ENCODE data around the gene SCUBE3. TPM values are rescaled to one million over a fixed set of nuclear protein-coding genes. Genes with fewer than 3 reads are reported as not detected.
A peak's percentile ranks its signal among the peaks of the same experiment; 100 is the strongest.

Gene SCUBE3
- total RNA-seq, result not detected
- polyA plus RNA-seq (2013, experiment 1 of 2), result 0.08 TPM
- polyA plus RNA-seq (2013, experiment 2 of 2), result 0.18 TPM
- total RNA-seq, result 0 to 0.54 (median 0) reads per million in 172 experiments

- no peak for ATAC-seq (ENCODE audit: poor library complexity)
- Mint-ChIP-seq H3K9me3 (no peaks in the 10 kb centered on the region), H3K36me3 (ENCODE audit: low read depth) (no peaks in the 10 kb centered on the region), H3K27me3 (peaks cover 85% of the 10 kb centered on the region), H3K4me3 (peak within 1 kb of the TSS; percentile 70), H3K27ac (no peak within 1 kb of the TSS), H3K4me1 (ENCODE audit: low read depth) (peaks cover 5% of the 10 kb centered on the region)
- H3K27me3 ChIP-seq (ENCODE audit: control insufficient read depth in 1 of 2, insufficient read depth in 2 of 2, low read length in 2 of 2), result peaks cover 54 to 69% of the 10 kb centered on the region in 2 experiments
- peak in 4 of 14 experiments; percentile 6 to 32 (median 21) for DNase-seq
- H3K27ac ChIP-seq (ENCODE audit: low read depth in 1 of 2, low read length in 2 of 2), result no peak within 1 kb of the TSS
- TF ChIP-seq CTCF (IDR thresholded peaks at IDR 0.05), result no peak
- CTCF ChIA-PET, result no interaction called here
- no peaks in the 10 kb centered on the region for H3K36me3 ChIP-seq (ENCODE audit: insufficient read depth, low read length)
- peaks cover 14% of the 10 kb centered on the region for H3K4me1 ChIP-seq (ENCODE audit: insufficient read depth, low read length)
- POLR2A ChIA-PET, result no interaction called here
- H3K4me3 ChIP-seq (ENCODE audit: low read length), result peak within 1 kb of the TSS; percentile 47
- intact Hi-C loops (cut with DNase I, micrococcal nuclease), result no loop called here
- no peaks in the 10 kb centered on the region for H3K9me3 ChIP-seq (ENCODE audit: control insufficient read depth in 1 of 2, insufficient read depth in 1 of 2, low read length in 2 of 2)
Observed at GRCh38 chr6:35213824-35214756, at the start of gene SCUBE3. TSS of gene SCUBE3 (plus strand) at chr6:35213956. CDS start at chr6:35214419, 463 bp downstream.

GRCh38 chr6:35164277-35164676 is 49.5 kb upstream of the SCUBE3 start:
- ATAC-seq (ENCODE audit: poor library complexity), result no peak

GRCh38 chr6:35164868-35165267 is 48.9 kb upstream of the SCUBE3 start:
- no peaks in the 10 kb centered on the region for H3K9me3 Mint-ChIP-seq
- intact Hi-C loops (cut with DNase I, micrococcal nuclease), result no loop called here
- TF ChIP-seq CTCF (IDR thresholded peaks at IDR 0.05), result no peak
- H3K36me3 Mint-ChIP-seq (ENCODE audit: low read depth), result no peaks in the 10 kb centered on the region
- peaks cover 0 to 6% of the 10 kb centered on the region in 2 experiments for H3K9me3 ChIP-seq (ENCODE audit: control insufficient read depth in 1 of 2, insufficient read depth in 1 of 2, low read length in 2 of 2)
- no peaks in the 10 kb centered on the region for H3K4me1 ChIP-seq (ENCODE audit: insufficient read depth, low read length)
- H3K4me1 Mint-ChIP-seq (ENCODE audit: low read depth), result no peaks in the 10 kb centered on the region
- no peak for ATAC-seq (ENCODE audit: poor library complexity)
- no peak overlapping the region for H3K27ac ChIP-seq (ENCODE audit: low read depth in 1 of 2, low read length in 2 of 2)
- H3K4me3 ChIP-seq (ENCODE audit: low read length), result no peak overlapping the region
- H3K4me3 Mint-ChIP-seq, result no peak overlapping the region
- no peaks in the 10 kb centered on the region for H3K36me3 ChIP-seq (ENCODE audit: insufficient read depth, low read length)
- DNase-seq, result no peak
- peaks cover 29% of the 10 kb centered on the region for H3K27me3 Mint-ChIP-seq
- POLR2A ChIA-PET, result no interaction called here
- H3K27ac Mint-ChIP-seq, result no peak overlapping the region
- H3K27me3 ChIP-seq (ENCODE audit: control insufficient read depth in 1 of 2, insufficient read depth in 2 of 2, low read length in 2 of 2), result peaks cover 5 to 9% of the 10 kb centered on the region in 2 experiments
- CTCF ChIA-PET, result no interaction called here

More at GRCh38 chr6:35164277-35164676, 49.5 kb upstream of the SCUBE3 start:
- Mint-ChIP-seq H3K36me3 (ENCODE audit: low read depth) (no peaks in the 10 kb centered on the region), H3K4me3 (no peak overlapping the region), H3K27me3 (peaks cover 29% of the 10 kb centered on the region), H3K4me1 (ENCODE audit: low read depth) (no peaks in the 10 kb centered on the region), H3K27ac (no peak overlapping the region), H3K9me3 (no peaks in the 10 kb centered on the region)
- Histone ChIP-seq H3K4me1 (ENCODE audit: insufficient read depth, low read length) (no peaks in the 10 kb centered on the region), H3K36me3 (ENCODE audit: insufficient read depth, low read length) (no peaks in the 10 kb centered on the region), H3K9me3 (ENCODE audit: control insufficient read depth in 1 of 2, insufficient read depth in 1 of 2, low read length in 2 of 2) (peaks cover 0 to 1% of the 10 kb centered on the region in 2 experiments), H3K27me3 (ENCODE audit: control insufficient read depth in 1 of 2, insufficient read depth in 2 of 2, low read length in 2 of 2) (peaks cover 5 to 9% of the 10 kb centered on the region in 2 experiments), H3K27ac (ENCODE audit: low read depth in 1 of 2, low read length in 2 of 2) (no peak overlapping the region), H3K4me3 (ENCODE audit: low read length) (no peak overlapping the region)
- intact Hi-C loops (cut with DNase I, micrococcal nuclease), result no loop called here
- no peak for DNase-seq
- TF ChIP-seq CTCF (IDR thresholded peaks at IDR 0.05), result no peak
- POLR2A ChIA-PET, result no interaction called here
- CTCF ChIA-PET, result no interaction called here

Measured in CD4-positive, alpha-beta T cell (primary cell).